ENCODE results near the gene OR7G3.

The OR7G3 gene

DNA sequence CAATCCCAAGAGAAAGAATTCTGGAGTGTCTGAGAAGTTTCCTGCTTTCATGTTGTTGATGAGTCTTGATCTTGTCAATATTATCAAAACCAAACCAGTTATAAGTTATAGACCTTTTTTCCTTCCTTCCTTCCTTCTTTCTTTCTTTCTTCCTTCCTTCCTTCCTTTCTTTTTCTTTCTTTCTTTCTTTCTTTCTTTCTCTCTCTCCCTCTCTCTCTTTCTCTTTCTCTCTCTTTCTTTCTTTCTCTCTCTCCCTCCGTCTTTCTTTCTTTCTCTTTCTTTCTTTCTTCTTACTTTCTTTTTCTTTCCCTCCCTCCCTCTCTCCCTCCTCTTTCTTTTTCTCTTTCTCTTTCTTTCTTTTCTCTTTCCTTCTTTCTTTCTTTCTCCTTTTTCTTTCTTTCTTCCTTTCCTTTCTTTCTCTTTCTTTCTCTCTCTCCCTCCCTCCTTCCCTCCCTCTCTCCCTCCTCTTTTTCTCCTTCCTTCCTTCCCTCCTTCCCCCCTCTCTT, at the start of gene OR7G3:
Gene OR7G3 (minus strand): TSS at position 51 of the 506 bp plus-strand sequence. CDS start 0 bp downstream, at position 51.
- Mint-ChIP-seq H3K27ac (no peak within 1 kb of the TSS), H3K36me3 (ENCODE audit: low read depth) (no peaks in the 10 kb centered on the region), H3K4me3 (no peak within 1 kb of the TSS), H3K27me3 (peaks cover 26% of the 10 kb centered on the region), H3K9me3 (no peaks in the 10 kb centered on the region), H3K4me1 (ENCODE audit: low read depth) (peaks cover 9% of the 10 kb centered on the region)

DNA sequence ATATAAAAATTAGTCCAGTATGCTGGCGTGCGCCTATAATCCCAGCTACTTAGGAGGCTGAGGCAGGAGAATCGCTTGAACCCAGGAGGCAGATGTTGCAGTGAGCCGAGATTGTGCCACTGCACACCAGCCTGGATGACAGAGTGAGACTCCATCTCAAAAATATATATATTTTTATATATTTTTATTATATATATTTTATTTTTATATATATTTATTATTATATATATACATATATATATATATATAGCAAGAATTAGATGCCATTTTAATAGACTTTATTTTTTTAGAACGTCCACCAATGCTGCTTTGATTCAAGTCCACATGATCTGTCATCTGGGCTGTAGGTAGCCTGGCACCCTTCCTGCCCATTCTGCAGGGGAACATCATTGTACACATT, 48.6 kb upstream of the OR7G3 start:
- Mint-ChIP-seq H3K36me3 (ENCODE audit: low read depth) (no peaks in the 10 kb centered on the region), H3K4me3 (no peak overlapping the region), H3K4me1 (ENCODE audit: low read depth) (no peaks in the 10 kb centered on the region), H3K27me3 (peaks cover 4% of the 10 kb centered on the region), H3K27ac (no peak overlapping the region), H3K9me3 (no peaks in the 10 kb centered on the region)

DNA sequence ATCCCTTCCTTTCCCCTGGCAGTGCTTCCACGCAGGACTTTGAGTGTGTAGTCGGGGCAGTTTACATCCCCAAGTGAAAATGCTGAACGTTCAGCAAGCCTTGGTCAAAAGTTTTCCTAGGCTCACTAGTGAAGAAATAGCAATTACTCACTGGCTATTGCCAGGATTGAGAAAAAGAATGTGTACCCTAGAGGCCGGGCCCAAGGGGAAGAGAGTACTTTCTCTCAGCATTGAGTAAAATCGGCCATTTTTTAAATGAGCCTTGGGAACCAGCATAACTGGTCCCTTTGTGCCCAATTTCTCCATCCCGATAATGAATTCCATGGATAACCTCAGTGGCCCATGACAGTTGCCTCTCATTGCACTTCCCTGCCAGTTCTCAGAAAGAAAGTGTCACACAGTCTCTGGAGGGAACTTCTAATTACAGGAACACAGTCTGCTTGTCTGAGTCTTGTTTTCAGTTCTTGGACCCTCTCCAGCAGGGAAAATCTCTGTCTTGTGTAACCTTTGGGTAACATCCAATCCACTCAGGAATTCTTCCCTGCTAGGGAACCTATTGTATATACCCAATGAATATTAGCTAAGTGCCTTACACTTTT, 44.7 kb upstream of the OR7G3 start:
- no peak overlapping the region for H3K4me3 Mint-ChIP-seq
- H3K4me1 Mint-ChIP-seq (ENCODE audit: low read depth): no peaks in the 10 kb centered on the region
- H3K36me3 Mint-ChIP-seq (ENCODE audit: low read depth): peaks cover 9% of the 10 kb centered on the region
- no peak overlapping the region for H3K27ac Mint-ChIP-seq
- no peaks in the 10 kb centered on the region for H3K27me3 Mint-ChIP-seq
- no peaks in the 10 kb centered on the region for H3K9me3 Mint-ChIP-seq

DNA sequence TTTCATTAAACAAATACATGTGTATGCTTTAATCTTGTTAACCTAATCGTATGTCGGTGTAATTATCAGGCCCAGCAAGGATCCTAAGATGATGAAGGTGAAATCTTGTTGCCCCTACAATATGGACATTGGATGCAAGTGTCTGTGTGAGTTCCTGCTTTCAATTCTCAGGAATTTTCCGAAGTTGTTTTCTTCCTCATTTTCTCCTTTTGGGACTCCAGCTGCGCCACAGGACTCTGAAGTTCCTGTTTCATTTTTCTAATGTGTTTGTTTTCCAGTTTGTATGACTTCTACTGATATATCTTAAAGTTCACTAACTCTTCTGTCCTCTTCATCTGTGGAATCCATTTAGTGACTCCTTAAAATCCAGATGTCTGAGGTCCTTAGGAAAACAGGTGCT, 40.1 kb upstream of the OR7G3 start:
- Mint-ChIP-seq H3K4me1 (ENCODE audit: low read depth) (no peaks in the 10 kb centered on the region), H3K4me3 (no peak overlapping the region), H3K9me3 (peaks cover 6% of the 10 kb centered on the region), H3K27me3 (no peaks in the 10 kb centered on the region), H3K36me3 (ENCODE audit: low read depth) (peaks cover 52% of the 10 kb centered on the region), H3K27ac (no peak overlapping the region)

DNA sequence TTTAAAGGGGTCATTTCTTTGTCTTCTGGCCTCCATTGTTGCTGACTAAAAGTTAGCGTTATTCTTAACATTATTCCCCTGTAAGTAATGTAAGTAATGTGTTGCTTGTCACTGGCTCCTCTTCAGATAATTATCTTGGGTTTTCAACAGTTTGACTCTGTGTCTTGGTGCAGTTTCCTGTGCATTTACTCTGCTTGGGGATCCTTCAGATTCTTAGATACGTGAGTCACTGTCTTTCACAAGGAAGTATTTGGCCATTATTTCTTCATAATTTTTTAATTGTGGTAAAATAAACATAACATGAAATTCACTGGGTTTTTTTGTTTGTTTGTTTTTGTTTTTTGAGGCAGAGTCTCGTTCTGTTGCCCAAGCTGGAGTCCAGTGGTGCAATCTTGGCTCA, 38.5 kb upstream of the OR7G3 start:
- Mint-ChIP-seq H3K27me3 (no peaks in the 10 kb centered on the region), H3K4me3 (no peak overlapping the region), H3K27ac (no peak overlapping the region), H3K36me3 (ENCODE audit: low read depth) (peaks cover 68% of the 10 kb centered on the region), H3K9me3 (peaks cover 19% of the 10 kb centered on the region), H3K4me1 (ENCODE audit: low read depth) (no peaks in the 10 kb centered on the region)

DNA sequence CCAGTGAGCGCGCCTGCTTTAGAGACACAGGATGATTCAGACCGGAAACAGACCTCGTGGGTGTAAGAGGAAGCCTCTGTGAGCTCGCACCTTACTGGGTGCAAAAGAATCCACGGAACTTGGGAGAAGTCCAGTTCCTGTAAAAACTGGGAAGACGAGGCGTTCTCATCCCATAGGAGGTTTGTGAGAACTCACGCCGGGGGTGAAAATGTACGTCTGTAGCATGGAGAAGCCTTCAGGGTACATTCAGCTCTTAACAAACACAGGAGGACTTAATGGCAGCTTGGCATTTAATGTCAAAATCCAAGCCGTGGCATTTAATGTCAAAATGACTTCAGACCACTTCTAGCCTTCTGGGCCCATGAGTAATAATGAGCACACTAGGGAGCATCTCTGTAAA, 34.7 kb upstream of the OR7G3 start:
- Mint-ChIP-seq H3K27ac (no peak overlapping the region), H3K4me1 (ENCODE audit: low read depth) (no peaks in the 10 kb centered on the region), H3K36me3 (ENCODE audit: low read depth) (peaks cover 97% of the 10 kb centered on the region), H3K27me3 (no peaks in the 10 kb centered on the region), H3K9me3 (peaks cover 19% of the 10 kb centered on the region), H3K4me3 (no peak overlapping the region)

DNA sequence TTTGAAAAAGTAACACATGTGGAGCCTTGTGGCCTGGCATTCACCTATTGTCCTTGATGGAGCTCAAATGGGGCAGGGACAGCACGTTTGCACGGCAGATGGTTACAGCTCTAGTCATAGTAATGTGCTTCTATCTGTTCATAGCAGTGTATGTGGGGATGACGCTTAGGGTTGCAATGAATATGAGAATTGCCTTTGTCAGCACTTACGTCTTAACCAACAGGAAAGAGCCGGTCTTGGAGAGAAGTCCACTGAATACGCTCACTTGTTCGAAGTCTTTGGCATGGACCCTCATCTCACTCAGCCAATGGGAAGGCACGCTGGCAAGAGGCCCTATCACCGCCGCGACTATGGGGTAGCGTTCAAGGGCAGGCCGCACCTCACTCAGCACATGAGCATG, 33.1 kb upstream of the OR7G3 start:
- no peak overlapping the region for H3K27ac Mint-ChIP-seq

DNA sequence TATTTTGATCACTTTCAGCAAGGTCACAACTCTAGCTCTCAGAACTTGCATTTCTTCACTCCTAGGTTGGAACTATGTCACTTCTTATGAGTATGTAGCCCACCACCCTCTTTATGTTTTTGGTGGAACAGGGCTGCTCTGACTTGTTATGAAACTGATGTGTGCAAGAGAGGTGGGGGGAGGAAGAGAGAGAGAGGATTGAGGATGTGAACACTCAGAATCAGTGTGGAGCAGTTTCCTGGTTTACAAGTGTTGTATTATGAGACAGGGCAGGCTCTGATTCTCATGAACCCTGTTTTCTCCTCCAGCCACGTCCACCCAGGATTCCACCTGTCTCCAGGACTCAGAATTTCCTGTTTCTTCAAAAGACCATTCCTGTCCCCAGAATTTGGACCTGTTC, 29.6 kb upstream of the OR7G3 start:
- Mint-ChIP-seq H3K36me3 (ENCODE audit: low read depth) (peaks cover 100% of the 10 kb centered on the region), H3K27ac (no peak overlapping the region), H3K9me3 (peaks cover 13% of the 10 kb centered on the region), H3K27me3 (no peaks in the 10 kb centered on the region), H3K4me1 (ENCODE audit: low read depth) (peaks cover 38% of the 10 kb centered on the region), H3K4me3 (no peak overlapping the region)

More for the DNA sequence above, 33.1 kb upstream of the OR7G3 start:
- Mint-ChIP-seq H3K9me3 (peaks cover 15% of the 10 kb centered on the region), H3K4me1 (ENCODE audit: low read depth) (peaks cover 14% of the 10 kb centered on the region), H3K36me3 (ENCODE audit: low read depth) (peaks cover 98% of the 10 kb centered on the region), H3K4me3 (no peak overlapping the region), H3K27me3 (no peaks in the 10 kb centered on the region)

DNA sequence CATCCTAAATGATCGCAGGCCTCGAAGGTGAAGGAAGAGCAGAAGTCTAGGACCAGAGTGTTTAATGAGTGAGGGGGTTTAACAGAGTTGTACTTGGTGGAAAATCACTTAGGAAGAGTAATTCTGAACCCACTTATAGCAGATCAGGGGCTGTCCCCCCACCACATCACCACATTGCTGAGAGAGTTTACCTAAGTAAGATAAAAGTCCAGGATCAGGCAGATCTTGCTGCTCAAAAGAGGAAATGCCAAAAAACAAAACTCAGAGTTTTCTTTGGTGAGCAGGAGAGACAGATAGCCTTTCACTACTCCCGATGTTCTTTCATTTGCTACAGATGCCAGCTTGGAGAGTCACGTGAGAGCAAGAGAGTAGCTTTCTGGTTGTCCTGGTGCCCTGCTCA, 28.8 kb upstream of the OR7G3 start:
- peaks cover 45% of the 10 kb centered on the region for H3K4me1 Mint-ChIP-seq (ENCODE audit: low read depth)
- no peak overlapping the region for H3K4me3 Mint-ChIP-seq
- no peaks in the 10 kb centered on the region for H3K27me3 Mint-ChIP-seq
- peaks cover 14% of the 10 kb centered on the region for H3K9me3 Mint-ChIP-seq
- H3K27ac Mint-ChIP-seq: peak overlapping the region; percentile 42
- peaks cover 100% of the 10 kb centered on the region for H3K36me3 Mint-ChIP-seq (ENCODE audit: low read depth)

DNA sequence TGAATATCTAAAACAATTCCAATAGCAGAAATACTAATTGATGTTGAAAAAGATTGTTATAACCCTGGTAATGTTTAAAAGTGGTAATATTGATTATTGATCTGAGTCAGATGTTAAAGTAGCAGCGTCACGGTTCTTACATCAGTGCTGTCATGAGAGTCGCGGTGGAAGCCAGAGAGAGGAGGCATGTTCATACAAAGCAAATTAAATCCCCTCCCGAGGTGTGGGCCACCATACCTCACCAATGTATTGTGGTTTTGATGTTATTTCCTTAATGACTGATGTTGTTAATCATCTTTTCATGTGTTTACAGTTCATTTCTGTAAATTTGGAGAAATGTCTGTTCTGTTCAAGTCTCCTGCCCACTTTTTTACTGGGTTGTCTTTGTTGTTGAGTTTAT, 24.6 kb upstream of the OR7G3 start:
- no peak overlapping the region for H3K27ac Mint-ChIP-seq
- peaks cover 81% of the 10 kb centered on the region for H3K4me1 Mint-ChIP-seq (ENCODE audit: low read depth)
- H3K4me3 Mint-ChIP-seq: no peak overlapping the region
- H3K27me3 Mint-ChIP-seq: no peaks in the 10 kb centered on the region
- peaks cover 96% of the 10 kb centered on the region for H3K36me3 Mint-ChIP-seq (ENCODE audit: low read depth)
- H3K9me3 Mint-ChIP-seq: peaks cover 22% of the 10 kb centered on the region

DNA sequence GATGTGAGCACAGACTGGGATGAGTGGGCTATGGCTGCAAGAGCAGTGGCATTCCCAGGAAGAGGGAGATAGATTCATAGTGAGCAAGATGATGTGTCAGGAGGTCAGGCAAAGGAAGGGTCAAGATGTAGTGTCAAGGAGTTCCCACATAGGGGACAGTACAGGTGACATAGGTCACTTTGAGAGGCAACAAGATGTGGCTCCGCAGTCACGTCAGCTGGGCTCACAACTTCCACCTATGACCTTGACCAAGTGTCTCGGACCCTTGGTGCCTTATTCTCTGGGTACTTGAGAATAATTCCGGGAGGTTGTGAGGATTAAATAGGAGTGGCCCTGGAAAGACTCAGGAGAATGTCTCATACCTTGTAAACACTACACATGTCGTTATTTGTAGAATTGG, 23.9 kb upstream of the OR7G3 start:
- Mint-ChIP-seq H3K4me1 (ENCODE audit: low read depth) (peaks cover 75% of the 10 kb centered on the region), H3K27me3 (no peaks in the 10 kb centered on the region), H3K4me3 (no peak overlapping the region), H3K27ac (no peak overlapping the region), H3K36me3 (ENCODE audit: low read depth) (peaks cover 95% of the 10 kb centered on the region), H3K9me3 (peaks cover 23% of the 10 kb centered on the region)

DNA sequence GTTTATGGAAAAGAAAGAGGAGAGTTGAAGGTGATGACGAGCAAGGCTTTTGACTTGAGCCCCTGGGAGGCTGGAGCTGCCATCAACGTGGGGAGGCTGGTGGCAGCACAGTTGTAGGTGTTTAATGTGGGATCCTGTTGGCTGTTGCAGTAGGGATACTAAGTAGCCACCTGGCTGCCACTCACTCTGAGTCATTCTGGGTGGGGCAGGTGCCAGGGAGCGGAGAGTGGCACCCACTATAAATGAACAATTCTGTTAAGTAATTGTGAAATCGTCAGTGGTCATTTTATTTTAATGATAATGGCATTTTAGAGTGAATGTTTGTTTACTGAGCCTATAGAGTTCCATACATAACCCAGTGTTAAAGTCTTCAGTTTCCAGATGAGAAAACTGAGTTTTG, 23.2 kb upstream of the OR7G3 start:
- no peaks in the 10 kb centered on the region for H3K27me3 Mint-ChIP-seq
- H3K4me1 Mint-ChIP-seq (ENCODE audit: low read depth): peaks cover 73% of the 10 kb centered on the region
- no peak overlapping the region for H3K4me3 Mint-ChIP-seq
- peak overlapping the region; percentile 53 for H3K27ac Mint-ChIP-seq
- H3K9me3 Mint-ChIP-seq: peaks cover 28% of the 10 kb centered on the region
- peaks cover 95% of the 10 kb centered on the region for H3K36me3 Mint-ChIP-seq (ENCODE audit: low read depth)

DNA sequence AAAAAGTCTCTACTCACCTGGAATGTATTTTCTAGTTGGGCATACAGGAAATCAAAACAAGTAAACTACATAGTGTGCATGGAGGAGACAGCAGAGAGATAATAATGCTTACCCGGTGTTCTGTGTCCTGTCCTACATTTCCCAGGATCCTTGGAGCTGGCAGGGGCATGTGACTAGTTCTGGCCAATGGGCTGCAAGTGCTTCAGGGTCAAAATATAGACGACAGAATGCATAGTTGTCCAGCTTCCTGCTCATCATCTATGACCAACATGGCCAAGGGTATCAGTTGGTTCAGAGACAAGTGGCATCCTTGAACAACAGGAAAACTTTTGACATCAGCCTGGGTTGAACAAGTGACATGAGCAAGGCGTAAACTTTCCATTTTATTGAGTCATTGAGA, 21.9 kb upstream of the OR7G3 start:
- H3K4me3 Mint-ChIP-seq: no peak overlapping the region
- H3K4me1 Mint-ChIP-seq (ENCODE audit: low read depth): peaks cover 73% of the 10 kb centered on the region
- no peak overlapping the region for H3K27ac Mint-ChIP-seq
- H3K9me3 Mint-ChIP-seq: peaks cover 35% of the 10 kb centered on the region
- H3K36me3 Mint-ChIP-seq (ENCODE audit: low read depth): peaks cover 94% of the 10 kb centered on the region
- H3K27me3 Mint-ChIP-seq: no peaks in the 10 kb centered on the region

DNA sequence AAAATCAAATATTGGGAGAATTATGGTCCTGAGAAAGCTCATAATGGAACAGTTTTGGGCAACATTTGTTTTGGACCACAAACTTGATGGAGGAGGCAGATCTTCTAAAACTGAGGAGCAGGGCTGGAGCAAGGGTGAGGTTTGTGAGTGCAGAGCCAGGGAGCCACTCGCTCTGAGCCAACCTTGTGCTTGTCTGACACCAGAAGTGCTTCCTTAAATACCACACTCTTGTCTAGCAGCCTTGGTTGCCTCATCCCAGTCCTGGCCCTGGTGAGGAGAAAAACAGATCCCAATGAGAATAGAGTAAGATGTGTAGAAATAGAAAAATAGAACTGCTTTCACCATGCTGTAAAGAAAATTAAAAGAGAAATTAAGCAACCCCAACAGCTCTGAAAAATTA, 20.1 kb upstream of the OR7G3 start:
- Mint-ChIP-seq H3K36me3 (ENCODE audit: low read depth) (peaks cover 91% of the 10 kb centered on the region), H3K4me1 (ENCODE audit: low read depth) (peaks cover 78% of the 10 kb centered on the region), H3K9me3 (peaks cover 31% of the 10 kb centered on the region), H3K27ac (no peak overlapping the region), H3K4me3 (no peak overlapping the region), H3K27me3 (no peaks in the 10 kb centered on the region)

DNA sequence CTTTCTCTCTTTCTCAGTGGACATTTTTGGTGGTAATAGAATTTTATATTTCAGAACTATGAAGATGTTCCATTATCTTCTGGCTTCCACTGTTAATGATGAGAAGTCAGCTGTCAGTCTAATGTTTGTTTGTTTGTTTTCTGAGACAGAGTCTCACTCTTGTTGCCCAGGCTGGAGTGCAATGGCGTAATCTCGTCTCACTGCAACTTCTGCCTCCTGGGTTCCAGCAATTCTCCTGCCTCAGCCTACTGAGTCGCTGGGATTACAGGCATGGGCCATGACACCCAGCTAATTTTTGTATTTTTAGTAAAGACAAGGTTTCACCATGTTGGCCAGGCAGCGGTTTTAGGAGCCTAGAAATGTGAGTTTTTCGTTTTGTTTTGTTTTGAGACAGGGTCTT, 18.2 kb upstream of the OR7G3 start:
- H3K9me3 Mint-ChIP-seq: peaks cover 23% of the 10 kb centered on the region
- peaks cover 73% of the 10 kb centered on the region for H3K4me1 Mint-ChIP-seq (ENCODE audit: low read depth)
- H3K27me3 Mint-ChIP-seq: no peaks in the 10 kb centered on the region
- H3K27ac Mint-ChIP-seq: no peak overlapping the region
- no peak overlapping the region for H3K4me3 Mint-ChIP-seq
- peaks cover 80% of the 10 kb centered on the region for H3K36me3 Mint-ChIP-seq (ENCODE audit: low read depth)
